GM19438 (cell line): Measurements from ENCODE around the gene KIF1B.

ENCODE experiments used
- ATAC-seq: cut with Tn5 transposase; IDR thresholded peaks from one replicate; pipeline ENCODE4 v1.9.1; 2021; ENCODE audit warnings: low read depth; ENCODE audit not compliant: unreplicated experiment

KIF1B gene

DNA sequence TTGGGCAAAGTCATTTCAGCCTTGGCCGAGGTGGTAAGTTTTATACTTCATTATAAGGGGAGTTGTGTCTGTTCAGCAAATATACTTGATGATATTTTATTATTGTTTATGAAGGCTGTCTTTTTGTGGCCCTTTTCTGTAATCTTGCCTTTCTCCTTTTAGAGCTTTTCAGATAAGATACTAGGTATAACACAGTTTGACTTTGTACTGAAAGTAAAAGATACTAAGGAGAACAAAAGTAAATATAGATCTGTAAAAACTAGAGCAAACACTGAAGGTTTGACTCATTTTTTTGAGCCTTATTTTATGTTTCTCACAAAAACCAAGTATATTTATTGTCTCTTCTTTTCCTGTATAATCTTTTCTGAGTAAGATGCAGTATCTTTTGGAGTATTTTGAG is 61.9 kb downstream of the KIF1B start:
- no peak for ATAC-seq

GRCh38 chr1:10278880-10279279 is 68.5 kb downstream of the KIF1B start:
- no peak for ATAC-seq

GRCh38 chr1:10280439-10281350 is 70.3 kb downstream of the KIF1B start:
- ATAC-seq = no peak

GRCh38 chr1:10283318-10283984 is 73.1 kb downstream of the KIF1B start:
- ATAC-seq = no peak

DNA sequence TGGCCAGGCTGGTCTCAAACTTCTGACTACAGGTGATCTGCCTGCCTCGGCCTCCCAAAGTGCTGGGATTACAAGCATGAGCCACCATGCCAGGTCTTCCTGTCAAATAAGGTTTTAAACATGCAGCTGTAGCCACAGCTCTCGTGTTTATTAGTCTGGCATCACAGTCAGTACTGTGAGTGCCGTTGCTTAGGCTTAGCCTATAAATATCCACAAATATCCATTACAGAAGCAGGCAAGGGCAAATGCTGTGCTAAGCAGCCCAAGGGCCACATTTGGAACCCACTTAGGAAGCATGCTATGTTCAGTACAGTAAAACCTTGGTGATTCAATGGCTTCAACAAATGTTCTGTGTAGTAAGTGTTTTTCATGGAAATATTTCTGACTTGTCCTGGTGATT is 75.9 kb downstream of the KIF1B start:
- ATAC-seq = no peak

GRCh38 chr1:10287023-10287645 is 76.8 kb downstream of the KIF1B start:
- ATAC-seq = no peak

DNA sequence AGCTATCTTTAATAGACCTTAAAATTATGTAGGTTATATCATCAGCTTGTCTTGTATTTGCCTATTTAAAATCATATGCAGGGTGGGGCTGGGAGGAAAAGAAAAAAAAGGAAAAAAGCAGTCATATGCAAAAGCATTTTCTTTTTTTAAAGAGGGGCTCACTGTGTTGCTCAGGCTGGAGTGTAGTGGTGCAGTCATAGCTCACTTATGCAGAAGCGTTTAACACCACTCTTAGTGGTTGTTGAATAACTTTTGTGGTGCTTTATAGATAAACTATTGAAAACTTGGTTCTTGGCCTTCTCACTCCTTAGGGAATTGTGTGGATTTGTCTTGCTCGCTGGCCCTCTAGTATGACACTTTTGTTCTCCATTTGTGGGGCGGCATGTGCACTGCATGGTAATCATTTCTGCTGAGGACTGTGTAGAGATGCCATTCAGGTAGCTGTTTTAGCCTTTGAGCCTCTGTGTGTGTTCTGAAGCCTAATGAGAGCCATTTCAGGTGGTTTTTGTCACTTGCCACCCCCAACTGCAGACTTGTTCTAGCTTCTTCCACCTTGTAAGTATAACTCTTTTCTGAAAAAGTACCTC is 77.8 kb downstream of the KIF1B start:
- ATAC-seq = no peak

GRCh38 chr1:10291705-10292104 is 81.3 kb downstream of the KIF1B start:
- ATAC-seq = no peak

- no peak for ATAC-seq
Observed at GRCh38 chr1:10292188-10292587, 81.8 kb downstream of the KIF1B start.

GRCh38 chr1:10295481-10296085 is 85.2 kb downstream of the KIF1B start:
- ATAC-seq = no peak

- ATAC-seq = no peak
Observed at GRCh38 chr1:10299151-10299550, 88.8 kb downstream of the KIF1B start.

DNA sequence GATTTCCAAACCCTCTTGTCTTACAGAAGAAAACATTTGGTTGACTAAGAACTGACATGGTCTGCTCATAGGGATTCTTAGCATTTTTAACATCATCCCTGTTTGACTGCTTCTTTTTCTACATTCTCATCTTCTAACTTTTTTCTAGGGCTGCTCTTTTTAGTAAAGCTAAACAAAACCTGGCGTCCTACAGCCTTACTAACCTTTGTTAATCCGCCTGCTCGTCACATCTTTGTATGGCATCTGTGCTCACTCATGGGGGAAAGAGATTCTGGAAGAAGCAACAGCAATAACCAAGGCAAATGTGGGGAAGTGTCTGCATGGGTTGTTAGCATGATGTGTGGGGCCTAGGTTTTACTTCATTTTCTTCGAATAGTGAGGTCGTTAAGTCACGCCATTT is 92.0 kb downstream of the KIF1B start:
- ATAC-seq = no peak

DNA sequence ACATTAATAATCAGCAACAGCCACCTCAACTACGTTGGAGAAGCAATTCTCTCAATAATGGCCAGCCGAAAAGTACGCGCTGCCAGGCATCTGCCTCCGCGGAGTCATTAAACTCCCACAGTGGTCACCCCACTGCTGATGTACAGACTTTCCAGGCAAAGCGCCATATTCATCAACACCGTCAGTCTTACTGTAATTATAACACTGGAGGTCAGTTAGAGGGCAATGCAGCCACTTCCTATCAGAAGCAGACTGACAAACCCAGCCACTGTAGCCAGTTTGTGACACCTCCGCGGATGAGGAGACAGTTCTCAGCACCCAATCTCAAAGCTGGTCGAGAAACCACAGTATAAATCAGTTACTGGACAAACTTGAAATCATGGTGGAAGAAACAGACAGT is 93.9 kb downstream of the KIF1B start:
- ATAC-seq = no peak

GRCh38 chr1:10306435-10306834 is 96.1 kb downstream of the KIF1B start:
- no peak for ATAC-seq

GRCh38 chr1:10308001-10308400 is 97.6 kb downstream of the KIF1B start:
- no peak for ATAC-seq

GRCh38 chr1:10309243-10310011 is 99.1 kb downstream of the KIF1B start:
- no peak for ATAC-seq

DNA sequence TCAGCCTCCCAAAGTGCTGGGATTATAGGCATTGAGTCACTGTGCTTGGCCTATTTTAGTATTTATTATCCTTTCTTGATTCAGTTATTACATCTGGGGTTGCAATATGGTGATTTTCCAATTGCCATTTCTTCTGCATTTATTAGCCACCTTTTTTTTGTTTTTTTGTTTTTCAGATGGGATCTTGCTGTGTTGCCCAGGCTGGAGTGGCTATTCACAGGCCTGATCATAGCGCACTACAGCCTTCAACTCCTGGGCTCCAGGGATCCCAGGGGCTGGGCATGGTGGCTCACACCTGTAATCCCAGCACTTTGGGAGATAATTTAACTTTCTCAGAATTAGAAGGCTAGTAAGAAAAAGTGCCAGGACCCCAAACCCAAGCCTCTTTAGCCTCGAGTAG is 106.4 kb downstream of the KIF1B start:
- ATAC-seq = no peak

- ATAC-seq = no peak
Observed at GRCh38 chr1:10319750-10320149, 109.4 kb downstream of the KIF1B start.

GRCh38 chr1:10320336-10320735 is 110.0 kb downstream of the KIF1B start:
- ATAC-seq = no peak

GRCh38 chr1:10322821-10323220 is 112.5 kb downstream of the KIF1B start:
- no peak for ATAC-seq
